B cell (primary cell): ENCODE data around the gene KRT79. TPM values are rescaled to one million over a fixed set of nuclear protein-coding genes. Genes with fewer than 3 reads are reported as not detected.

ENCODE experiments used
- ATAC-seq: fragments of 200-7000 bp; cut with Tn5 transposase; one replicate; pipeline ENCODE4 v1.10.0; 2021; ENCODE audit warnings: low read depth, mild to moderate bottlenecking, moderate number of reproducible peaks, moderate library complexity
- CTCF ChIA-PET: fragments of 350-600 bp; sonication (Branson Sonifier 250); formaldehyde crosslinking; loops from one replicate; lab custom pipeline; 2021; ENCODE audit warnings: antibody characterized with exemption, inconsistent platforms; lab: Charles Lee
- POLR2A ChIA-PET: fragments of 350-600 bp; sonication (Branson Sonifier 250); formaldehyde crosslinking; loops from one replicate; lab custom pipeline; 2021; ENCODE audit warnings: antibody characterized with exemption; lab: Charles Lee
- DNase-seq: peaks from one replicate; pipeline ENCODE4 v3.0.0; 2013
- H2AFZ ChIP-seq: 2 replicates; pipeline ENCODE4 v1.6.1; 2012; ENCODE audit warnings: mild to moderate bottlenecking, low read depth, low read length; ENCODE audit not compliant: insufficient read depth, poor library complexity, severe bottlenecking
- H3K27ac ChIP-seq, 2 donors: 1 replicate in 1 of 2; 2 replicates in 1 of 2; pipeline ENCODE4 v1.5.1; 2012 to 2013; ENCODE audit warnings: low read length in 2 of 2, mild to moderate bottlenecking in 2 of 2, moderate library complexity in 1 of 2
- H3K27me3 ChIP-seq, 4 experiments: fragments of 200-600 bp in 1 of 4; sonication (generic) in 1 of 4; replicated peaks in 1 of 4; 1 replicate in 2 of 4; 2 replicates in 2 of 4; pipeline versions ENCODE4 v1.6.1 to v1.7.0; 2013 to 2016; ENCODE audit warnings: low read length in 3 of 4, mild to moderate bottlenecking in 2 of 4, mixed read lengths in 1 of 4, moderate library complexity in 1 of 4; ENCODE audit not compliant: insufficient read depth in 4 of 4, control insufficient read depth in 3 of 4; ENCODE audit errors: control extremely low read depth in 1 of 4
- H3K36me3 ChIP-seq, 2 experiments: replicated peaks in 1 of 2; 1 replicate in 1 of 2; 2 replicates in 1 of 2; pipeline versions ENCODE4 v1.6.1 to v1.7.1; 2013; ENCODE audit warnings: low read length in 1 of 2; ENCODE audit not compliant: insufficient read depth in 2 of 2, control insufficient read depth in 1 of 2; ENCODE audit errors: control extremely low read depth in 1 of 2, extremely low read depth in 1 of 2
- H3K4me1 ChIP-seq, 2 donors: fragments of 200-600 bp in 1 of 2; sonication (generic) in 1 of 2; 1 replicate in 1 of 2; 2 replicates in 1 of 2; pipeline versions ENCODE4 v1.5.1 to v1.6.1; 2013 to 2017; ENCODE audit warnings: low read length in 2 of 2; ENCODE audit not compliant: control insufficient read depth in 2 of 2, insufficient read depth in 2 of 2
- H3K4me2 ChIP-seq: replicated peaks from 2 replicates; pipeline ENCODE3; 2012; ENCODE audit warnings: mild to moderate bottlenecking, low read depth, low read length; ENCODE audit not compliant: poor library complexity, severe bottlenecking
- H3K4me3 ChIP-seq, 5 experiments: fragments of 200-600 bp in 1 of 5; sonication (generic) in 1 of 5; 1 replicate in 3 of 5; 2 replicates in 2 of 5; pipeline versions ENCODE4 v1.5.1 to v1.7.0; 2011 to 2016; ENCODE audit warnings: low read length in 4 of 5, mild to moderate bottlenecking in 4 of 5, low read depth in 2 of 5, control low read depth in 1 of 5, moderate library complexity in 1 of 5; ENCODE audit not compliant: insufficient read depth in 1 of 5; ENCODE audit errors: control extremely low read depth in 1 of 5, extremely low read depth in 1 of 5
- H3K79me2 ChIP-seq: fragments of 200-600 bp; sonication (generic); one replicate; pipeline ENCODE4 v1.6.0; 2016; ENCODE audit warnings: low read length; ENCODE audit not compliant: control insufficient read depth, insufficient read depth
- H3K9ac ChIP-seq: fragments of 200-600 bp; sonication (generic); 2 replicates; pipeline ENCODE4 v1.6.1; 2017; ENCODE audit warnings: mild to moderate bottlenecking, low read length, moderate library complexity
- H3K9me3 ChIP-seq, 3 donors: one replicate each; pipeline versions ENCODE4 v1.6.1 to v1.7.1; 2013; ENCODE audit warnings: low read length in 2 of 3; ENCODE audit not compliant: control insufficient read depth in 2 of 3, insufficient read depth in 1 of 3; ENCODE audit errors: control extremely low read depth in 1 of 3
- H4K20me1 ChIP-seq: 2 replicates; pipeline ENCODE4 v1.6.0; 2012; ENCODE audit warnings: mild to moderate bottlenecking, low read length; ENCODE audit not compliant: insufficient read depth, control insufficient read depth, poor library complexity, severe bottlenecking
- H3K27ac Mint-ChIP-seq: one replicate; pipeline ENCODE4 v1.8.0; 2021; ENCODE audit warnings: mixed read lengths
- H3K27me3 Mint-ChIP-seq: one replicate; pipeline ENCODE4 v1.8.0; 2021; ENCODE audit warnings: mixed read lengths
- H3K4me1 Mint-ChIP-seq: one replicate; pipeline ENCODE4 v1.8.0; 2021; ENCODE audit warnings: mixed read lengths
- H3K4me3 Mint-ChIP-seq: one replicate; pipeline ENCODE4 v1.8.0; 2021; ENCODE audit warnings: mixed read lengths
- H3K9me3 Mint-ChIP-seq: one replicate; pipeline ENCODE4 v1.8.0; 2022; ENCODE audit warnings: mixed read lengths; ENCODE audit not compliant: insufficient read depth
- EZH2 ChIP-seq: IDR thresholded peaks from 2 replicates; pipeline ENCODE4 v1.6.1; 2012; ENCODE audit warnings: borderline replicate concordance, low read depth, mild to moderate bottlenecking, moderate library complexity, low read length; ENCODE audit not compliant: insufficient read depth, poor library complexity, severe bottlenecking
- WGBS: methylation state at CpG from one replicate; pipeline ENCODE4 v1.1.5; 2013; ENCODE audit warnings: missing lambda C conversion rate; ENCODE audit not compliant: insufficient coverage; 5-methylcytosine and 5-hydroxymethylcytosine counted together
- intact Hi-C: fragments of 100-400 bp; cut with micrococcal nuclease; formaldehyde crosslinking; loops from one replicate; pipeline ENCODE4 v1.10.0; 2022
- polyA plus RNA-seq: library from polyadenylated mRNA; depleted of rRNA; stranded (reverse); fragments of >200 nt; gene quantifications from 2 replicates; pipeline ENCODE4 v1.2.3, GENCODE V29; 2012
- total RNA-seq, 2 donors: library from RNA; stranded (reverse); fragments of 120-200 nt in 1 of 2; gene quantifications; 1 replicate in 1 of 2; 2 replicates in 1 of 2; pipeline versions ENCODE4 v1.2.3 to v1.2.4, GENCODE V29; 2013 to 2022
- TF ChIP-seq, protein P1 (sequence below): fragments of 200-600 bp; IDR thresholded peaks from one replicate; pipeline ENCODE4 v1.8.0; 2022; ENCODE audit warnings: antibody characterized with exemption, mild to moderate bottlenecking

The KRT79 gene
- total and polyA plus RNA-seq, 2 donors (not counting 1 experiment from before 2014, with no cell fraction given): not detected

DNA sequence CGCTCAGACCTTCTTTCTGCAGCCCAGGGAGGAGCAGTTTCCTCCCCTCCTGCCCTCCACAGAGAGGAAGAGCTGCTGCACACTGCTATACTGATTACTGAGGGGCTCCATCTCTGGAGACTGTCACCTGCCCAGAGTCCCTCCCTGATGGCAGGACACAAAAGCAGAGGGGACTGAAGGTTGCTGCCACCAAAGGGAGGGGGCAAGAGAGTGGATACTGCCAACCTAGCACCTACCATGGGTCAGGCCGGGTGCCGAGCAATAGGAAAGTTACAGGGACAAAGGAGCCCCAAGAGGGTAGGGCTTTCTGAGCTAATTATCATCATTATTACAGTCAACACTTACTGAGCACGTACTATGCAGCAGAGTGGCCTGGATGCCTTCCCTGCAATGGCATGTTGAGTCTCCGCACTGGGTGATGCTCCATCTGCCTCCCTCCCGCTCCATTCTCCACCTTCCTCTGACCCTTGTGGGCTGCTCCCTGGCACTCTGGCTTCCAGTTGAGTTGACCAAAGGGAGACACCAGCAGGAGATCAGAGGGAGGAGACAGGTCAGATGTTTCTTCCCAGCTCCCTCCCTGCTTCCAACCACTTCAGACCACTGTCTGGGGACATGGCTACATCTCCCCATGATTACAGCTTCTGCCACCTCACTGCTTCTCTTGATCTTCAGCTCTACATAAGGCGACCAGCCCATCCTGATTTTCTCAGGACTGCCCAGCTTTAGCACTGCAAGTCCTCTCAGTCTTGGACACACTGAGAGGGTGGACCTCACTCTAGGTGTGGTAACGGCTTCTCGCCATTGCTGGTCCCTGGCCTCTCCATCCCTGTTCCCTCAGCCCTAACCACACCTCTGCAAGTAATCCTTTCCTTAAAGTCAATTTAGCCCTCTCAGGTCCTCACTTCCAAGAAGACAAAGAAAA, 2.6 kb upstream of the KRT79 start:
- no peak overlapping the region for H3K9ac ChIP-seq
- H3K27ac ChIP-seq: no peak overlapping the region
- 87% methylated on average over 7 of the region's 9 CpGs for WGBS
- H3K27me3 Mint-ChIP-seq: peaks cover 52% of the 10 kb centered on the region
- H3K79me2 ChIP-seq: no peaks in the 10 kb centered on the region
- ChIA-PET POLR2A (no interaction called here), CTCF (no interaction called here)
- no peak overlapping the region for H3K27ac Mint-ChIP-seq
- H3K4me1 Mint-ChIP-seq: no peaks in the 10 kb centered on the region
- TF ChIP-seq, protein P1, sequence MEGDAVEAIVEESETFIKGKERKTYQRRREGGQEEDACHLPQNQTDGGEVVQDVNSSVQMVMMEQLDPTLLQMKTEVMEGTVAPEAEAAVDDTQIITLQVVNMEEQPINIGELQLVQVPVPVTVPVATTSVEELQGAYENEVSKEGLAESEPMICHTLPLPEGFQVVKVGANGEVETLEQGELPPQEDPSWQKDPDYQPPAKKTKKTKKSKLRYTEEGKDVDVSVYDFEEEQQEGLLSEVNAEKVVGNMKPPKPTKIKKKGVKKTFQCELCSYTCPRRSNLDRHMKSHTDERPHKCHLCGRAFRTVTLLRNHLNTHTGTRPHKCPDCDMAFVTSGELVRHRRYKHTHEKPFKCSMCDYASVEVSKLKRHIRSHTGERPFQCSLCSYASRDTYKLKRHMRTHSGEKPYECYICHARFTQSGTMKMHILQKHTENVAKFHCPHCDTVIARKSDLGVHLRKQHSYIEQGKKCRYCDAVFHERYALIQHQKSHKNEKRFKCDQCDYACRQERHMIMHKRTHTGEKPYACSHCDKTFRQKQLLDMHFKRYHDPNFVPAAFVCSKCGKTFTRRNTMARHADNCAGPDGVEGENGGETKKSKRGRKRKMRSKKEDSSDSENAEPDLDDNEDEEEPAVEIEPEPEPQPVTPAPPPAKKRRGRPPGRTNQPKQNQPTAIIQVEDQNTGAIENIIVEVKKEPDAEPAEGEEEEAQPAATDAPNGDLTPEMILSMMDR: no peak
- no peak for TF ChIP-seq EZH2
- H4K20me1 ChIP-seq: no peaks in the 10 kb centered on the region
- H3K4me3 Mint-ChIP-seq: no peak overlapping the region
- H2AFZ ChIP-seq: no peak overlapping the region
- no peaks in the 10 kb centered on the region for H3K27me3 ChIP-seq
- DNase-seq: no peak
- H3K4me3 ChIP-seq: no peak overlapping the region
- intact Hi-C loops: no loop called here
- H3K36me3 ChIP-seq: no peaks in the 10 kb centered on the region
- no peaks in the 10 kb centered on the region for H3K4me1 ChIP-seq
- H3K9me3 Mint-ChIP-seq: no peaks in the 10 kb centered on the region
- H3K9me3 ChIP-seq: no peaks in the 10 kb centered on the region
- no peak overlapping the region for H3K4me2 ChIP-seq
- ATAC-seq: no peak

- intact Hi-C loops: no loop called here
- no peak overlapping the region for H3K4me2 ChIP-seq
- POLR2A ChIA-PET: no interaction called here
- H4K20me1 ChIP-seq: no peaks in the 10 kb centered on the region
- H2AFZ ChIP-seq: no peak overlapping the region
- no peak for ATAC-seq
- TF ChIP-seq, protein P1: no peak
- H3K9me3 Mint-ChIP-seq: no peaks in the 10 kb centered on the region
- DNase-seq: no peak
- no peaks in the 10 kb centered on the region for H3K4me1 Mint-ChIP-seq
- H3K4me1 ChIP-seq: no peaks in the 10 kb centered on the region
- no peak overlapping the region for H3K9ac ChIP-seq
- peaks cover 49% of the 10 kb centered on the region for H3K27me3 Mint-ChIP-seq
- no peaks in the 10 kb centered on the region for H3K9me3 ChIP-seq
- CTCF ChIA-PET: no interaction called here
- no peaks in the 10 kb centered on the region for H3K27me3 ChIP-seq
- H3K27ac ChIP-seq: no peak overlapping the region
- WGBS: 78% methylated on average over 6 of the region's 7 CpGs
- H3K36me3 ChIP-seq: no peaks in the 10 kb centered on the region
- H3K27ac Mint-ChIP-seq: no peak overlapping the region
- H3K4me3 Mint-ChIP-seq: no peak overlapping the region
- no peak overlapping the region for H3K4me3 ChIP-seq
- H3K79me2 ChIP-seq: no peaks in the 10 kb centered on the region
Observed at GRCh38 chr12:52836042-52836466, 1.9 kb upstream of the KRT79 start.
